ENCODE results near the gene MAD1L1.
A peak's percentile ranks its signal among the peaks of the same experiment; 100 is the strongest.

MAD1L1 gene

GRCh38 chr7:1846331-1847065, 386.2 kb downstream of the MAD1L1 start:
- WGBS (ENCODE audit: insufficient coverage), result 97% methylated on average over 23 of the region's 29 CpGs
- no peak overlapping the region for H3K27ac ChIP-seq (ENCODE audit: insufficient read depth in 1 of 2, low read depth in 1 of 2, low read length in 2 of 2, poor library complexity in 1 of 2, severe bottlenecking in 2 of 2)
- DNase-seq, result no peak
- no peaks in the 10 kb centered on the region for H3K9me3 ChIP-seq (ENCODE audit: control extremely low read depth in 1 of 5, control insufficient read depth in 4 of 5, insufficient read depth in 2 of 5, low read depth in 1 of 5, low read length in 4 of 5)
- H3K27me3 ChIP-seq (replicated peaks in 2 of 5; ENCODE audit: control insufficient read depth in 4 of 5, insufficient read depth in 5 of 5, low read length in 4 of 5), result no peaks in the 10 kb centered on the region
- ChIA-PET CTCF (interaction anchor here (0.6 to 0.9 kb wide), 2 partner anchors 7 to 77 kb away, joined by 3 read pairs; no protein-coding TSS in a partner anchor), POLR2A (no interaction called here)
- no peak overlapping the region for H3K4me3 ChIP-seq (ENCODE audit: control insufficient read depth in 1 of 7, extremely low read depth in 1 of 7, insufficient read depth in 4 of 7, low read depth in 2 of 7, low read length in 6 of 7)
- peaks cover 0 to 16% (median 7%) of the 10 kb centered on the region in 4 experiments for H3K4me1 ChIP-seq (ENCODE audit: control extremely low read depth in 1 of 4, control insufficient read depth in 4 of 4, insufficient read depth in 4 of 4, low read length in 3 of 4)
- peaks cover 0 to 41% (median 1%) of the 10 kb centered on the region in 4 experiments for H3K36me3 ChIP-seq (ENCODE audit: control insufficient read depth in 4 of 4, insufficient read depth in 4 of 4, low read length in 3 of 4)

- CTCF ChIA-PET, result interaction anchor here (0.6 to 0.9 kb wide), 2 partner anchors 8 to 77 kb away, joined by 3 read pairs; no protein-coding TSS in a partner anchor
Measured at GRCh38 chr7:1845536-1846311, 387.0 kb downstream of the MAD1L1 start.

GRCh38 chr7:1844951-1845390, 387.8 kb downstream of the MAD1L1 start:
- CTCF ChIA-PET, result interaction anchor here (1.1 kb wide), 1 partner anchor 75 kb away, joined by 3 read pairs; no protein-coding TSS in a partner anchor
- H3K4me1 ChIP-seq (ENCODE audit: control extremely low read depth in 1 of 4, control insufficient read depth in 4 of 4, insufficient read depth in 4 of 4, low read length in 3 of 4), result peaks cover 0 to 16% (median 7%) of the 10 kb centered on the region in 4 experiments
- no peak overlapping the region for H3K27ac ChIP-seq (ENCODE audit: insufficient read depth in 1 of 2, low read depth in 1 of 2, low read length in 2 of 2, poor library complexity in 1 of 2, severe bottlenecking in 2 of 2)
- WGBS (ENCODE audit: insufficient coverage), result 96% methylated on average over 14 of the region's 16 CpGs
- H3K9me3 ChIP-seq (ENCODE audit: control extremely low read depth in 1 of 5, control insufficient read depth in 4 of 5, insufficient read depth in 2 of 5, low read depth in 1 of 5, low read length in 4 of 5), result no peaks in the 10 kb centered on the region
- no peak overlapping the region for H3K4me3 ChIP-seq (ENCODE audit: control insufficient read depth in 1 of 7, extremely low read depth in 1 of 7, insufficient read depth in 4 of 7, low read depth in 2 of 7, low read length in 6 of 7)
- no peak for DNase-seq
- no peaks in the 10 kb centered on the region for H3K27me3 ChIP-seq (replicated peaks in 2 of 5; ENCODE audit: control insufficient read depth in 4 of 5, insufficient read depth in 5 of 5, low read length in 4 of 5)
- POLR2A ChIA-PET, result interaction anchor here (0.7 kb wide), 1 partner anchor 22 kb away, joined by 3 read pairs; no protein-coding TSS in a partner anchor
- peaks cover 0 to 41% (median 1%) of the 10 kb centered on the region in 4 experiments for H3K36me3 ChIP-seq (ENCODE audit: control insufficient read depth in 4 of 4, insufficient read depth in 4 of 4, low read length in 3 of 4)

More at GRCh38 chr7:1845536-1846311, 387.0 kb downstream of the MAD1L1 start:
- Histone ChIP-seq H3K36me3 (ENCODE audit: control insufficient read depth in 4 of 4, insufficient read depth in 4 of 4, low read length in 3 of 4) (peaks cover 0 to 41% (median 1%) of the 10 kb centered on the region in 4 experiments), H3K4me3 (ENCODE audit: control insufficient read depth in 1 of 7, extremely low read depth in 1 of 7, insufficient read depth in 4 of 7, low read depth in 2 of 7, low read length in 6 of 7) (no peak overlapping the region), H3K9me3 (ENCODE audit: control extremely low read depth in 1 of 5, control insufficient read depth in 4 of 5, insufficient read depth in 2 of 5, low read depth in 1 of 5, low read length in 4 of 5) (no peaks in the 10 kb centered on the region), H3K27me3 (replicated peaks in 2 of 5; ENCODE audit: control insufficient read depth in 4 of 5, insufficient read depth in 5 of 5, low read length in 4 of 5) (no peaks in the 10 kb centered on the region), H3K27ac (ENCODE audit: insufficient read depth in 1 of 2, low read depth in 1 of 2, low read length in 2 of 2, poor library complexity in 1 of 2, severe bottlenecking in 2 of 2) (no peak overlapping the region), H3K4me1 (ENCODE audit: control extremely low read depth in 1 of 4, control insufficient read depth in 4 of 4, insufficient read depth in 4 of 4, low read length in 3 of 4) (peaks cover 0 to 16% (median 7%) of the 10 kb centered on the region in 4 experiments)
- 96% methylated on average over 37 of the region's 43 CpGs for WGBS (ENCODE audit: insufficient coverage)
- no peak for DNase-seq
- POLR2A ChIA-PET, result interaction anchor here (0.7 kb wide), 1 partner anchor 21 kb away, joined by 3 read pairs; no protein-coding TSS in a partner anchor

- DNase-seq, result peak in 2 of 3 donors; percentile 20 to 34
- Histone ChIP-seq H3K36me3 (ENCODE audit: control insufficient read depth in 4 of 4, insufficient read depth in 4 of 4, low read length in 3 of 4) (peaks cover 0 to 40% (median 1%) of the 10 kb centered on the region in 4 experiments), H3K4me3 (ENCODE audit: control insufficient read depth in 1 of 7, extremely low read depth in 1 of 7, insufficient read depth in 4 of 7, low read depth in 2 of 7, low read length in 6 of 7) (no peak overlapping the region), H3K4me1 (ENCODE audit: control extremely low read depth in 1 of 4, control insufficient read depth in 4 of 4, insufficient read depth in 4 of 4, low read length in 3 of 4) (peaks cover 0 to 16% (median 7%) of the 10 kb centered on the region in 4 experiments), H3K27me3 (replicated peaks in 2 of 5; ENCODE audit: control insufficient read depth in 4 of 5, insufficient read depth in 5 of 5, low read length in 4 of 5) (no peaks in the 10 kb centered on the region), H3K27ac (ENCODE audit: insufficient read depth in 1 of 2, low read depth in 1 of 2, low read length in 2 of 2, poor library complexity in 1 of 2, severe bottlenecking in 2 of 2) (no peak overlapping the region), H3K9me3 (ENCODE audit: control extremely low read depth in 1 of 5, control insufficient read depth in 4 of 5, insufficient read depth in 2 of 5, low read depth in 1 of 5, low read length in 4 of 5) (no peaks in the 10 kb centered on the region)
- WGBS (ENCODE audit: insufficient coverage), result 64% methylated on average over 23 of the region's 26 CpGs
- POLR2A ChIA-PET, result no interaction called here
- CTCF ChIA-PET, result interaction anchor here (1.1 kb wide), 1 partner anchor 75 kb away, joined by 3 read pairs; no protein-coding TSS in a partner anchor
Measured at GRCh38 chr7:1844336-1844950, 388.3 kb downstream of the MAD1L1 start.

GRCh38 chr7:1843921-1844335, 388.8 kb downstream of the MAD1L1 start:
- CTCF ChIA-PET, result interaction anchor here (1.1 to 1.2 kb wide), 2 partner anchors 36 to 76 kb away, joined by 3 read pairs; no protein-coding TSS in a partner anchor

GRCh38 chr7:1843271-1843861, 389.4 kb downstream of the MAD1L1 start:
- H3K27me3 ChIP-seq (replicated peaks in 2 of 5; ENCODE audit: control insufficient read depth in 4 of 5, insufficient read depth in 5 of 5, low read length in 4 of 5), result no peaks in the 10 kb centered on the region
- H3K27ac ChIP-seq (ENCODE audit: insufficient read depth in 1 of 2, low read depth in 1 of 2, low read length in 2 of 2, poor library complexity in 1 of 2, severe bottlenecking in 2 of 2), result no peak overlapping the region
- H3K4me1 ChIP-seq (ENCODE audit: control extremely low read depth in 1 of 4, control insufficient read depth in 4 of 4, insufficient read depth in 4 of 4, low read length in 3 of 4), result peaks cover 0 to 16% (median 7%) of the 10 kb centered on the region in 4 experiments
- H3K9me3 ChIP-seq (ENCODE audit: control extremely low read depth in 1 of 5, control insufficient read depth in 4 of 5, insufficient read depth in 2 of 5, low read depth in 1 of 5, low read length in 4 of 5), result no peaks in the 10 kb centered on the region
- CTCF ChIA-PET, result interaction anchor here (1.2 kb wide), 1 partner anchor 36 kb away, joined by 3 read pairs; no protein-coding TSS in a partner anchor
- H3K4me3 ChIP-seq (ENCODE audit: control insufficient read depth in 1 of 7, extremely low read depth in 1 of 7, insufficient read depth in 4 of 7, low read depth in 2 of 7, low read length in 6 of 7), result no peak overlapping the region
- H3K36me3 ChIP-seq (ENCODE audit: control insufficient read depth in 4 of 4, insufficient read depth in 4 of 4, low read length in 3 of 4), result peaks cover 0 to 32% (median under 1%) of the 10 kb centered on the region in 4 experiments
- POLR2A ChIA-PET, result no interaction called here
- 70% methylated on average over 25 of the region's 26 CpGs for WGBS (ENCODE audit: insufficient coverage)
- peak in 1 of 3 donors; percentile 10 for DNase-seq

More at GRCh38 chr7:1843921-1844335, 388.8 kb downstream of the MAD1L1 start:
- POLR2A ChIA-PET, result no interaction called here
- H3K36me3 ChIP-seq (ENCODE audit: control insufficient read depth in 4 of 4, insufficient read depth in 4 of 4, low read length in 3 of 4), result peaks cover 0 to 34% (median under 1%) of the 10 kb centered on the region in 4 experiments
- peak in 1 of 3 donors; percentile 29 for DNase-seq
- no peak overlapping the region for H3K4me3 ChIP-seq (ENCODE audit: control insufficient read depth in 1 of 7, extremely low read depth in 1 of 7, insufficient read depth in 4 of 7, low read depth in 2 of 7, low read length in 6 of 7)
- H3K27ac ChIP-seq (ENCODE audit: insufficient read depth in 1 of 2, low read depth in 1 of 2, low read length in 2 of 2, poor library complexity in 1 of 2, severe bottlenecking in 2 of 2), result no peak overlapping the region
- H3K4me1 ChIP-seq (ENCODE audit: control extremely low read depth in 1 of 4, control insufficient read depth in 4 of 4, insufficient read depth in 4 of 4, low read length in 3 of 4), result peaks cover 0 to 16% (median 7%) of the 10 kb centered on the region in 4 experiments
- 53% methylated on average over 10 of the region's 11 CpGs for WGBS (ENCODE audit: insufficient coverage)
- no peaks in the 10 kb centered on the region for H3K9me3 ChIP-seq (ENCODE audit: control extremely low read depth in 1 of 5, control insufficient read depth in 4 of 5, insufficient read depth in 2 of 5, low read depth in 1 of 5, low read length in 4 of 5)
- no peaks in the 10 kb centered on the region for H3K27me3 ChIP-seq (replicated peaks in 2 of 5; ENCODE audit: control insufficient read depth in 4 of 5, insufficient read depth in 5 of 5, low read length in 4 of 5)

Measured in common myeloid progenitor, CD34-positive (primary cell).